ENCODE measurements around the gene WDR36. TPM values are rescaled to one million over a fixed set of nuclear protein-coding genes. Genes with fewer than 3 reads are reported as not detected.
A peak's percentile ranks its signal among the peaks of the same experiment; 100 is the strongest.

Gene WDR36
- total RNA-seq, 2 experiments from 2014 or later, result 34.1 to 40.3 TPM

- H3K4me3 Mint-ChIP-seq, result no peak overlapping the region
- intact Hi-C loops (cut with micrococcal nuclease), result no loop called here
- no peak overlapping the region for H3K27ac Mint-ChIP-seq
- peaks cover 31% of the 10 kb centered on the region for H3K36me3 Mint-ChIP-seq (ENCODE audit: low read depth)
- H3K27me3 Mint-ChIP-seq (ENCODE audit: low read depth), result no peaks in the 10 kb centered on the region
- H3K4me1 Mint-ChIP-seq (ENCODE audit: low read depth), result peaks cover 3% of the 10 kb centered on the region
- no peak for DNase-seq
- no peaks in the 10 kb centered on the region for H3K9me3 Mint-ChIP-seq
- CTCF ChIA-PET, result interaction anchor here (1.0 kb wide), 1 partner anchor 20 kb away, joined by 3 read pairs; no protein-coding TSS in a partner anchor
These were observed 21.5 kb downstream of the WDR36 start for GRCh38 chr5:111113678-111114077.

GRCh38 chr5:111115229-111115628 lies 23.1 kb downstream of the WDR36 start:
- H3K36me3 Mint-ChIP-seq (ENCODE audit: low read depth), result peaks cover 35% of the 10 kb centered on the region
- no peak for DNase-seq
- no peak overlapping the region for H3K4me3 Mint-ChIP-seq
- H3K4me1 Mint-ChIP-seq (ENCODE audit: low read depth), result peaks cover 10% of the 10 kb centered on the region
- intact Hi-C loops (cut with micrococcal nuclease), result no loop called here
- H3K9me3 Mint-ChIP-seq, result no peaks in the 10 kb centered on the region
- H3K27me3 Mint-ChIP-seq (ENCODE audit: low read depth), result no peaks in the 10 kb centered on the region
- CTCF ChIA-PET, result interaction anchor here (0.7 to 1.0 kb wide), 2 partner anchors 43 to 378 kb away, joined by 3 read pairs; no protein-coding TSS in a partner anchor
- H3K27ac Mint-ChIP-seq, result no peak overlapping the region

GRCh38 chr5:111116550-111116949 lies 24.4 kb downstream of the WDR36 start:
- no peaks in the 10 kb centered on the region for H3K27me3 Mint-ChIP-seq (ENCODE audit: low read depth)
- H3K27ac Mint-ChIP-seq, result no peak overlapping the region
- H3K4me1 Mint-ChIP-seq (ENCODE audit: low read depth), result peaks cover 14% of the 10 kb centered on the region
- no peaks in the 10 kb centered on the region for H3K9me3 Mint-ChIP-seq
- H3K4me3 Mint-ChIP-seq, result no peak overlapping the region
- peaks cover 40% of the 10 kb centered on the region for H3K36me3 Mint-ChIP-seq (ENCODE audit: low read depth)
- DNase-seq, result no peak
- CTCF ChIA-PET, result interaction anchor here (1.2 to 1.3 kb wide), 2 partner anchors 13 to 15 kb away, joined by 3 read pairs; no protein-coding TSS in a partner anchor
- intact Hi-C loops (cut with micrococcal nuclease), result no loop called here

GRCh38 chr5:111117136-111117535 lies 25.0 kb downstream of the WDR36 start:
- Mint-ChIP-seq H3K9me3 (no peaks in the 10 kb centered on the region), H3K4me1 (ENCODE audit: low read depth) (peaks cover 19% of the 10 kb centered on the region), H3K4me3 (no peak overlapping the region), H3K36me3 (ENCODE audit: low read depth) (peaks cover 41% of the 10 kb centered on the region), H3K27me3 (ENCODE audit: low read depth) (no peaks in the 10 kb centered on the region), H3K27ac (no peak overlapping the region)
- intact Hi-C loops (cut with micrococcal nuclease), result no loop called here
- DNase-seq, result no peak
- CTCF ChIA-PET, result interaction anchor here (0.7 to 1.3 kb wide), 3 partner anchors 13 to 905 kb away, joined by 3 read pairs; no protein-coding TSS in a partner anchor

- intact Hi-C loops (cut with micrococcal nuclease), result no loop called here
- H3K36me3 Mint-ChIP-seq (ENCODE audit: low read depth), result peaks cover 33% of the 10 kb centered on the region
- H3K4me1 Mint-ChIP-seq (ENCODE audit: low read depth), result peaks cover 19% of the 10 kb centered on the region
- no peak for DNase-seq
- no peaks in the 10 kb centered on the region for H3K9me3 Mint-ChIP-seq
- H3K4me3 Mint-ChIP-seq, result no peak overlapping the region
- H3K27ac Mint-ChIP-seq, result no peak overlapping the region
- CTCF ChIA-PET, result no interaction called here
- no peaks in the 10 kb centered on the region for H3K27me3 Mint-ChIP-seq (ENCODE audit: low read depth)
These were observed 27.1 kb downstream of the WDR36 start for GRCh38 chr5:111119221-111119620.

GRCh38 chr5:111119856-111120255 lies 27.7 kb downstream of the WDR36 start:
- DNase-seq, result peak; percentile 7
- H3K36me3 Mint-ChIP-seq (ENCODE audit: low read depth), result peaks cover 35% of the 10 kb centered on the region
- no peak overlapping the region for H3K4me3 Mint-ChIP-seq
- no peaks in the 10 kb centered on the region for H3K9me3 Mint-ChIP-seq
- H3K27ac Mint-ChIP-seq, result no peak overlapping the region
- H3K27me3 Mint-ChIP-seq (ENCODE audit: low read depth), result no peaks in the 10 kb centered on the region
- peaks cover 23% of the 10 kb centered on the region for H3K4me1 Mint-ChIP-seq (ENCODE audit: low read depth)
- CTCF ChIA-PET, result no interaction called here
- intact Hi-C loops (cut with micrococcal nuclease), result loop anchor here (10.0 kb wide), 1 partner anchor 365 kb away; no protein-coding TSS in a partner anchor

- Mint-ChIP-seq H3K36me3 (ENCODE audit: low read depth) (peaks cover 34% of the 10 kb centered on the region), H3K27me3 (ENCODE audit: low read depth) (no peaks in the 10 kb centered on the region), H3K9me3 (no peaks in the 10 kb centered on the region), H3K4me1 (ENCODE audit: low read depth) (peaks cover 23% of the 10 kb centered on the region), H3K4me3 (no peak overlapping the region), H3K27ac (no peak overlapping the region)
- no peak for DNase-seq
- CTCF ChIA-PET, result no interaction called here
- intact Hi-C loops (cut with micrococcal nuclease), result loop anchor here (10.0 kb wide), 1 partner anchor 366 kb away; no protein-coding TSS in a partner anchor
These were observed 28.8 kb downstream of the WDR36 start for GRCh38 chr5:111120911-111121310.

- intact Hi-C loops (cut with micrococcal nuclease), result loop anchor here (10.0 kb wide), 1 partner anchor 367 kb away; no protein-coding TSS in a partner anchor
- no peaks in the 10 kb centered on the region for H3K9me3 Mint-ChIP-seq
- H3K4me1 Mint-ChIP-seq (ENCODE audit: low read depth), result peaks cover 23% of the 10 kb centered on the region
- H3K36me3 Mint-ChIP-seq (ENCODE audit: low read depth), result peaks cover 43% of the 10 kb centered on the region
- no peak overlapping the region for H3K27ac Mint-ChIP-seq
- CTCF ChIA-PET, result no interaction called here
- DNase-seq, result no peak
- no peak overlapping the region for H3K4me3 Mint-ChIP-seq
- H3K27me3 Mint-ChIP-seq (ENCODE audit: low read depth), result no peaks in the 10 kb centered on the region
These were observed 29.8 kb downstream of the WDR36 start for GRCh38 chr5:111121926-111122325.

GRCh38 chr5:111122398-111122797 lies 30.2 kb downstream of the WDR36 start:
- H3K9me3 Mint-ChIP-seq, result no peaks in the 10 kb centered on the region
- no peaks in the 10 kb centered on the region for H3K27me3 Mint-ChIP-seq (ENCODE audit: low read depth)
- H3K27ac Mint-ChIP-seq, result no peak overlapping the region
- H3K4me1 Mint-ChIP-seq (ENCODE audit: low read depth), result peaks cover 23% of the 10 kb centered on the region
- no peak overlapping the region for H3K4me3 Mint-ChIP-seq
- DNase-seq, result no peak
- intact Hi-C loops (cut with micrococcal nuclease), result loop anchor here (10.0 kb wide), 1 partner anchor 368 kb away; no protein-coding TSS in a partner anchor
- peaks cover 44% of the 10 kb centered on the region for H3K36me3 Mint-ChIP-seq (ENCODE audit: low read depth)
- CTCF ChIA-PET, result no interaction called here

- H3K4me3 Mint-ChIP-seq, result no peak overlapping the region
- no peak for DNase-seq
- H3K36me3 Mint-ChIP-seq (ENCODE audit: low read depth), result peaks cover 43% of the 10 kb centered on the region
- CTCF ChIA-PET, result no interaction called here
- H3K27me3 Mint-ChIP-seq (ENCODE audit: low read depth), result no peaks in the 10 kb centered on the region
- H3K9me3 Mint-ChIP-seq, result no peaks in the 10 kb centered on the region
- intact Hi-C loops (cut with micrococcal nuclease), result loop anchor here (10.0 kb wide), 1 partner anchor 370 kb away; no protein-coding TSS in a partner anchor
- H3K27ac Mint-ChIP-seq, result no peak overlapping the region
- peaks cover 13% of the 10 kb centered on the region for H3K4me1 Mint-ChIP-seq (ENCODE audit: low read depth)
These were observed 32.6 kb downstream of the WDR36 start for GRCh38 chr5:111124793-111125192.

- H3K4me1 Mint-ChIP-seq (ENCODE audit: low read depth), result peaks cover 13% of the 10 kb centered on the region
- intact Hi-C loops (cut with micrococcal nuclease), result loop anchor here (10.0 kb wide), 1 partner anchor 372 kb away; no protein-coding TSS in a partner anchor
- no peaks in the 10 kb centered on the region for H3K9me3 Mint-ChIP-seq
- DNase-seq, result no peak
- no peaks in the 10 kb centered on the region for H3K27me3 Mint-ChIP-seq (ENCODE audit: low read depth)
- no peak overlapping the region for H3K4me3 Mint-ChIP-seq
- peaks cover 35% of the 10 kb centered on the region for H3K36me3 Mint-ChIP-seq (ENCODE audit: low read depth)
- no peak overlapping the region for H3K27ac Mint-ChIP-seq
- CTCF ChIA-PET, result no interaction called here
These were observed 34.7 kb downstream of the WDR36 start for GRCh38 chr5:111126896-111127295.

GRCh38 chr5:111127453-111128195 lies 35.5 kb downstream of the WDR36 start:
- Mint-ChIP-seq H3K27me3 (ENCODE audit: low read depth) (no peaks in the 10 kb centered on the region), H3K36me3 (ENCODE audit: low read depth) (peaks cover 33% of the 10 kb centered on the region), H3K4me3 (no peak overlapping the region), H3K4me1 (ENCODE audit: low read depth) (peaks cover 19% of the 10 kb centered on the region), H3K27ac (no peak overlapping the region), H3K9me3 (no peaks in the 10 kb centered on the region)
- intact Hi-C loops (cut with micrococcal nuclease), result loop anchor here (10.0 kb wide), 1 partner anchor 373 kb away; no protein-coding TSS in a partner anchor
- CTCF ChIA-PET, result no interaction called here
- DNase-seq, result no peak

- no peak for DNase-seq
- Mint-ChIP-seq H3K27me3 (ENCODE audit: low read depth) (no peaks in the 10 kb centered on the region), H3K4me1 (ENCODE audit: low read depth) (peaks cover 15% of the 10 kb centered on the region), H3K36me3 (ENCODE audit: low read depth) (peaks cover 25% of the 10 kb centered on the region), H3K4me3 (no peak overlapping the region), H3K27ac (no peak overlapping the region), H3K9me3 (no peaks in the 10 kb centered on the region)
- CTCF ChIA-PET, result interaction anchor here (0.6 kb wide), 1 partner anchor 149 kb away, joined by 3 read pairs; no protein-coding TSS in a partner anchor
- intact Hi-C loops (cut with micrococcal nuclease), result loop anchor here (10.0 kb wide), 1 partner anchor 375 kb away; no protein-coding TSS in a partner anchor
These were observed 37.8 kb downstream of the WDR36 start for GRCh38 chr5:111129938-111130337.

Data from activated naive CD4-positive, alpha-beta T cell treated with anti-CD3 and anti-CD28 coated beads for 36 hours (primary cell).